Ramos (cell line): ENCODE results near the gene IGFN1.

Experiments
- in situ Hi-C: fragments of 300-500 bp; cut with MboI; formaldehyde crosslinking; loops from one replicate; pipeline ENCODE4 v1.14.3; 2022; ENCODE audit warnings: low sequenced_read_pairs; ENCODE audit not compliant: unreplicated experiment

The IGFN1 gene

GRCh38 chr1:201190624-201191051 lies at the start of gene IGFN1:
Gene IGFN1, plus strand, starts transcription at chr1:201190824. Its CDS starts 2,470 bp downstream, at chr1:201193294.
- in situ Hi-C loops: no loop called here

- in situ Hi-C loops: no loop called here
These were observed 49.7 kb upstream of the IGFN1 start for GRCh38 chr1:201140941-201141260.

GRCh38 chr1:201141418-201141817 lies 49.2 kb upstream of the IGFN1 start:
- in situ Hi-C loops: no loop called here

- in situ Hi-C loops: no loop called here
These were observed 48.4 kb upstream of the IGFN1 start for GRCh38 chr1:201142011-201142848.

- in situ Hi-C loops: no loop called here
These were observed 47.5 kb upstream of the IGFN1 start for GRCh38 chr1:201142849-201143725.

GRCh38 chr1:201143726-201144635 lies 46.6 kb upstream of the IGFN1 start:
- in situ Hi-C loops: no loop called here

- in situ Hi-C loops: no loop called here
These were observed 45.9 kb upstream of the IGFN1 start for GRCh38 chr1:201144701-201145100.

- in situ Hi-C loops: no loop called here
These were observed 45.5 kb upstream of the IGFN1 start for GRCh38 chr1:201145132-201145531.

- in situ Hi-C loops: no loop called here
These were observed 44.8 kb upstream of the IGFN1 start for GRCh38 chr1:201145816-201146215.

- in situ Hi-C loops: no loop called here
These were observed 43.8 kb upstream of the IGFN1 start for GRCh38 chr1:201146626-201147390.

- in situ Hi-C loops: no loop called here
These were observed 43.1 kb upstream of the IGFN1 start for GRCh38 chr1:201147396-201148015.

- in situ Hi-C loops: no loop called here
These were observed 41.2 kb upstream of the IGFN1 start for GRCh38 chr1:201149400-201149799.

- in situ Hi-C loops: no loop called here
These were observed 36.9 kb upstream of the IGFN1 start for GRCh38 chr1:201153474-201154388.

- in situ Hi-C loops: no loop called here
These were observed 36.0 kb upstream of the IGFN1 start, which contains the start of gene TMEM9 for GRCh38 chr1:201154389-201155165. Gene TMEM9, minus strand, starts transcription at chr1:201154474. Its CDS starts 551 bp downstream, at chr1:201153923.

- in situ Hi-C loops: no loop called here
These were observed 35.3 kb upstream of the IGFN1 start for GRCh38 chr1:201155354-201155753.

GRCh38 chr1:201156346-201156745 lies 34.3 kb upstream of the IGFN1 start:
- in situ Hi-C loops: no loop called here

- in situ Hi-C loops: no loop called here
These were observed 33.8 kb upstream of the IGFN1 start for GRCh38 chr1:201156819-201157218.
